B cell (primary cell): ENCODE measurements around the gene ENPP7. TPM values are rescaled to one million over a fixed set of nuclear protein-coding genes. Genes with fewer than 3 reads are reported as not detected.
A peak's percentile ranks its signal among the peaks of the same experiment; 100 is the strongest.

Experiments
- ATAC-seq: fragments of 200-7000 bp; cut with Tn5 transposase; one replicate; pipeline ENCODE4 v1.10.0; 2021; ENCODE audit warnings: low read depth, mild to moderate bottlenecking, moderate number of reproducible peaks, moderate library complexity
- CTCF ChIA-PET: fragments of 350-600 bp; sonication (Branson Sonifier 250); formaldehyde crosslinking; loops from one replicate; lab custom pipeline; 2021; ENCODE audit warnings: antibody characterized with exemption, inconsistent platforms; lab: Charles Lee
- POLR2A ChIA-PET: fragments of 350-600 bp; sonication (Branson Sonifier 250); formaldehyde crosslinking; loops from one replicate; lab custom pipeline; 2021; ENCODE audit warnings: antibody characterized with exemption; lab: Charles Lee
- DNase-seq: peaks from one replicate; pipeline ENCODE4 v3.0.0; 2013
- H2AFZ ChIP-seq: 2 replicates; pipeline ENCODE4 v1.6.1; 2012; ENCODE audit warnings: mild to moderate bottlenecking, low read depth, low read length; ENCODE audit not compliant: insufficient read depth, poor library complexity, severe bottlenecking
- H3K27ac ChIP-seq, 2 donors: 1 replicate in 1 of 2; 2 replicates in 1 of 2; pipeline ENCODE4 v1.5.1; 2012 to 2013; ENCODE audit warnings: low read length in 2 of 2, mild to moderate bottlenecking in 2 of 2, moderate library complexity in 1 of 2
- H3K27me3 ChIP-seq, 4 experiments: fragments of 200-600 bp in 1 of 4; sonication (generic) in 1 of 4; replicated peaks in 1 of 4; 1 replicate in 2 of 4; 2 replicates in 2 of 4; pipeline versions ENCODE4 v1.6.1 to v1.7.0; 2013 to 2016; ENCODE audit warnings: low read length in 3 of 4, mild to moderate bottlenecking in 2 of 4, mixed read lengths in 1 of 4, moderate library complexity in 1 of 4; ENCODE audit not compliant: insufficient read depth in 4 of 4, control insufficient read depth in 3 of 4; ENCODE audit errors: control extremely low read depth in 1 of 4
- H3K36me3 ChIP-seq, 2 experiments: replicated peaks in 1 of 2; 1 replicate in 1 of 2; 2 replicates in 1 of 2; pipeline versions ENCODE4 v1.6.1 to v1.7.1; 2013; ENCODE audit warnings: low read length in 1 of 2; ENCODE audit not compliant: insufficient read depth in 2 of 2, control insufficient read depth in 1 of 2; ENCODE audit errors: control extremely low read depth in 1 of 2, extremely low read depth in 1 of 2
- H3K4me1 ChIP-seq, 2 donors: fragments of 200-600 bp in 1 of 2; sonication (generic) in 1 of 2; 1 replicate in 1 of 2; 2 replicates in 1 of 2; pipeline versions ENCODE4 v1.5.1 to v1.6.1; 2013 to 2017; ENCODE audit warnings: low read length in 2 of 2; ENCODE audit not compliant: control insufficient read depth in 2 of 2, insufficient read depth in 2 of 2
- H3K4me2 ChIP-seq: replicated peaks from 2 replicates; pipeline ENCODE3; 2012; ENCODE audit warnings: mild to moderate bottlenecking, low read depth, low read length; ENCODE audit not compliant: poor library complexity, severe bottlenecking
- H3K4me3 ChIP-seq, 5 experiments: fragments of 200-600 bp in 1 of 5; sonication (generic) in 1 of 5; 1 replicate in 3 of 5; 2 replicates in 2 of 5; pipeline versions ENCODE4 v1.5.1 to v1.7.0; 2011 to 2016; ENCODE audit warnings: low read length in 4 of 5, mild to moderate bottlenecking in 4 of 5, low read depth in 2 of 5, control low read depth in 1 of 5, moderate library complexity in 1 of 5; ENCODE audit not compliant: insufficient read depth in 1 of 5; ENCODE audit errors: control extremely low read depth in 1 of 5, extremely low read depth in 1 of 5
- H3K79me2 ChIP-seq: fragments of 200-600 bp; sonication (generic); one replicate; pipeline ENCODE4 v1.6.0; 2016; ENCODE audit warnings: low read length; ENCODE audit not compliant: control insufficient read depth, insufficient read depth
- H3K9ac ChIP-seq: fragments of 200-600 bp; sonication (generic); 2 replicates; pipeline ENCODE4 v1.6.1; 2017; ENCODE audit warnings: mild to moderate bottlenecking, low read length, moderate library complexity
- H3K9me3 ChIP-seq, 3 donors: one replicate each; pipeline versions ENCODE4 v1.6.1 to v1.7.1; 2013; ENCODE audit warnings: low read length in 2 of 3; ENCODE audit not compliant: control insufficient read depth in 2 of 3, insufficient read depth in 1 of 3; ENCODE audit errors: control extremely low read depth in 1 of 3
- H4K20me1 ChIP-seq: 2 replicates; pipeline ENCODE4 v1.6.0; 2012; ENCODE audit warnings: mild to moderate bottlenecking, low read length; ENCODE audit not compliant: insufficient read depth, control insufficient read depth, poor library complexity, severe bottlenecking
- H3K27ac Mint-ChIP-seq: one replicate; pipeline ENCODE4 v1.8.0; 2021; ENCODE audit warnings: mixed read lengths
- H3K27me3 Mint-ChIP-seq: one replicate; pipeline ENCODE4 v1.8.0; 2021; ENCODE audit warnings: mixed read lengths
- H3K4me1 Mint-ChIP-seq: one replicate; pipeline ENCODE4 v1.8.0; 2021; ENCODE audit warnings: mixed read lengths
- H3K4me3 Mint-ChIP-seq: one replicate; pipeline ENCODE4 v1.8.0; 2021; ENCODE audit warnings: mixed read lengths
- H3K9me3 Mint-ChIP-seq: one replicate; pipeline ENCODE4 v1.8.0; 2022; ENCODE audit warnings: mixed read lengths; ENCODE audit not compliant: insufficient read depth
- EZH2 ChIP-seq: IDR thresholded peaks from 2 replicates; pipeline ENCODE4 v1.6.1; 2012; ENCODE audit warnings: borderline replicate concordance, low read depth, mild to moderate bottlenecking, moderate library complexity, low read length; ENCODE audit not compliant: insufficient read depth, poor library complexity, severe bottlenecking
- WGBS: methylation state at CpG from one replicate; pipeline ENCODE4 v1.1.5; 2013; ENCODE audit warnings: missing lambda C conversion rate; ENCODE audit not compliant: insufficient coverage; 5-methylcytosine and 5-hydroxymethylcytosine counted together
- intact Hi-C: fragments of 100-400 bp; cut with micrococcal nuclease; formaldehyde crosslinking; loops from one replicate; pipeline ENCODE4 v1.10.0; 2022
- polyA plus RNA-seq: library from polyadenylated mRNA; depleted of rRNA; stranded (reverse); fragments of >200 nt; gene quantifications from 2 replicates; pipeline ENCODE4 v1.2.3, GENCODE V29; 2012
- total RNA-seq, 2 donors: library from RNA; stranded (reverse); fragments of 120-200 nt in 1 of 2; gene quantifications; 1 replicate in 1 of 2; 2 replicates in 1 of 2; pipeline versions ENCODE4 v1.2.3 to v1.2.4, GENCODE V29; 2013 to 2022
- TF ChIP-seq, protein P1 (sequence below): fragments of 200-600 bp; IDR thresholded peaks from one replicate; pipeline ENCODE4 v1.8.0; 2022; ENCODE audit warnings: antibody characterized with exemption, mild to moderate bottlenecking

The ENPP7 gene
- total and polyA plus RNA-seq, 2 donors (not counting 1 experiment from before 2014, with no cell fraction given) = 0.40 to 6.7 TPM

DNA sequence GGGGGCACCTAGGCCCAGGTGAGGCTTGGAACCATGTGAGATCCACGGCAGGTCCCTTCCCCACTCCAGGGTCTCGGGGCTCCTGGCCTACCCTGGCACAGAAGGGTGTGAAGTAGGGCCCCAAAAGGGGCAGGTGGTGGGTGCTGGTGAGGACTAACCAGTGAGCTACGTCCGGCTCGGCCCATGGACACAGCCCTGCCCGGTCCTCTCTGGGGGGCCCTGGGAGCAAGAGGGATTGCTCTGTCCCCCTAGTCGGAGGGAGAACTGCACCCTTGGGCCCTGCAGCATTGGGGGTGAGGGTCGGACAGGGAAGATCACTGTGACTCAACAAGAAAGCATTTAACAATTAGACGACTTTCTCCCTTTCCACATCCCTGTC, 2.9 kb downstream of the ENPP7 start:
- TF ChIP-seq EZH2 = no peak
- TF ChIP-seq, protein P1, sequence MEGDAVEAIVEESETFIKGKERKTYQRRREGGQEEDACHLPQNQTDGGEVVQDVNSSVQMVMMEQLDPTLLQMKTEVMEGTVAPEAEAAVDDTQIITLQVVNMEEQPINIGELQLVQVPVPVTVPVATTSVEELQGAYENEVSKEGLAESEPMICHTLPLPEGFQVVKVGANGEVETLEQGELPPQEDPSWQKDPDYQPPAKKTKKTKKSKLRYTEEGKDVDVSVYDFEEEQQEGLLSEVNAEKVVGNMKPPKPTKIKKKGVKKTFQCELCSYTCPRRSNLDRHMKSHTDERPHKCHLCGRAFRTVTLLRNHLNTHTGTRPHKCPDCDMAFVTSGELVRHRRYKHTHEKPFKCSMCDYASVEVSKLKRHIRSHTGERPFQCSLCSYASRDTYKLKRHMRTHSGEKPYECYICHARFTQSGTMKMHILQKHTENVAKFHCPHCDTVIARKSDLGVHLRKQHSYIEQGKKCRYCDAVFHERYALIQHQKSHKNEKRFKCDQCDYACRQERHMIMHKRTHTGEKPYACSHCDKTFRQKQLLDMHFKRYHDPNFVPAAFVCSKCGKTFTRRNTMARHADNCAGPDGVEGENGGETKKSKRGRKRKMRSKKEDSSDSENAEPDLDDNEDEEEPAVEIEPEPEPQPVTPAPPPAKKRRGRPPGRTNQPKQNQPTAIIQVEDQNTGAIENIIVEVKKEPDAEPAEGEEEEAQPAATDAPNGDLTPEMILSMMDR = no peak
- no peaks in the 10 kb centered on the region for H4K20me1 ChIP-seq
- Mint-ChIP-seq H3K27me3 (peaks cover 4% of the 10 kb centered on the region), H3K4me3 (peak overlapping the region; percentile 97), H3K4me1 (peaks cover 43% of the 10 kb centered on the region), H3K27ac (peak overlapping the region; percentile 94), H3K9me3 (no peaks in the 10 kb centered on the region)
- no peaks in the 10 kb centered on the region for H3K27me3 ChIP-seq
- H3K4me1 ChIP-seq = peaks cover 16 to 19% of the 10 kb centered on the region in 2 donors
- H3K79me2 ChIP-seq = no peaks in the 10 kb centered on the region
- 95% methylated on average over 7 of the region's 9 CpGs for WGBS
- H2AFZ ChIP-seq = peak overlapping the region; percentile 73
- H3K27ac ChIP-seq = peak overlapping the region in 1 of 2 donors; percentile 73
- POLR2A ChIA-PET = interaction anchor here (1.4 kb wide), 1 partner anchor 10 kb away, joined by 3 read pairs; no protein-coding TSS in a partner anchor
- peak overlapping the region; percentile 64 for H3K4me2 ChIP-seq
- no peaks in the 10 kb centered on the region for H3K36me3 ChIP-seq
- intact Hi-C loops = loop anchor here (5.0 kb wide), 1 partner anchor 104 kb away; the partner anchor contains the start of gene CBX4
- H3K9me3 ChIP-seq = peaks cover 0 to 3% (median 0%) of the 10 kb centered on the region in 3 donors
- DNase-seq (no peak), ATAC-seq (no peak)
- CTCF ChIA-PET = interaction anchor here (0.6 to 3.8 kb wide), 3 partner anchors 8 to 37 kb away, joined by 3 to 21 read pairs (median 19); no protein-coding TSS in a partner anchor
- peak overlapping the region in 3 of 5 experiments; percentile 54 to 69 (median 56) for H3K4me3 ChIP-seq
- peak overlapping the region; percentile 65 for H3K9ac ChIP-seq

DNA sequence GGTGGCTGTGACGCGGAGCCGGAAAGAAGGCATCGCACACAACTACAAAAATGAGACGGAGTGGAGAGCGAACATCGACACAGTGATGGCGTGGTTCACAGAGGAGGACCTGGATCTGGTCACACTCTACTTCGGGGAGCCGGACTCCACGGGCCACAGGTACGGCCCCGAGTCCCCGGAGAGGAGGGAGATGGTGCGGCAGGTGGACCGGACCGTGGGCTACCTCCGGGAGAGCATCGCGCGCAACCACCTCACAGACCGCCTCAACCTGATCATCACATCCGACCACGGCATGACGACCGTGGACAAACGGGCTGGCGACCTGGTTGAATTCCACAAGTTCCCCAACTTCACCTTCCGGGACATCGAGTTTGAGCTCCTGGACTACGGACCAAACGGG, 4.4 kb downstream of the ENPP7 start:
- H4K20me1 ChIP-seq = no peaks in the 10 kb centered on the region
- Mint-ChIP-seq H3K9me3 (no peaks in the 10 kb centered on the region), H3K4me3 (peak overlapping the region; percentile 44), H3K27ac (peak overlapping the region; percentile 15), H3K4me1 (peaks cover 33% of the 10 kb centered on the region), H3K27me3 (peaks cover 16% of the 10 kb centered on the region)
- no peak for TF ChIP-seq EZH2
- peaks cover 12 to 15% of the 10 kb centered on the region in 2 donors for H3K4me1 ChIP-seq
- ChIA-PET CTCF (interaction anchor here (0.8 to 3.8 kb wide), 2 partner anchors 11 to 255 kb away, joined by 3 to 19 read pairs; no protein-coding TSS in a partner anchor), POLR2A (no interaction called here)
- no peak overlapping the region for H3K4me2 ChIP-seq
- no peaks in the 10 kb centered on the region for H3K36me3 ChIP-seq
- no peaks in the 10 kb centered on the region for H3K27me3 ChIP-seq
- DNase-seq = no peak
- no peak overlapping the region for H3K9ac ChIP-seq
- no peak for ATAC-seq
- H3K27ac ChIP-seq = no peak overlapping the region
- H3K9me3 ChIP-seq = no peaks in the 10 kb centered on the region
- intact Hi-C loops = no loop called here
- H2AFZ ChIP-seq = no peak overlapping the region
- no peak overlapping the region for H3K4me3 ChIP-seq
- H3K79me2 ChIP-seq = no peaks in the 10 kb centered on the region
- WGBS = over 99% methylated on average over 23 of the region's 32 CpGs
